Measurements from ENCODE around the gene DTNB. TPM values are rescaled to one million over a fixed set of nuclear protein-coding genes. Genes with fewer than 3 reads are reported as not detected.

The DTNB gene
- total and polyA plus RNA-seq, 10 of the 15 experiments (the other 5 are each of a cell fraction or from before 2014, with no cell fraction given), result 4.5 to 30.6 (median 11.9) TPM

DNA sequence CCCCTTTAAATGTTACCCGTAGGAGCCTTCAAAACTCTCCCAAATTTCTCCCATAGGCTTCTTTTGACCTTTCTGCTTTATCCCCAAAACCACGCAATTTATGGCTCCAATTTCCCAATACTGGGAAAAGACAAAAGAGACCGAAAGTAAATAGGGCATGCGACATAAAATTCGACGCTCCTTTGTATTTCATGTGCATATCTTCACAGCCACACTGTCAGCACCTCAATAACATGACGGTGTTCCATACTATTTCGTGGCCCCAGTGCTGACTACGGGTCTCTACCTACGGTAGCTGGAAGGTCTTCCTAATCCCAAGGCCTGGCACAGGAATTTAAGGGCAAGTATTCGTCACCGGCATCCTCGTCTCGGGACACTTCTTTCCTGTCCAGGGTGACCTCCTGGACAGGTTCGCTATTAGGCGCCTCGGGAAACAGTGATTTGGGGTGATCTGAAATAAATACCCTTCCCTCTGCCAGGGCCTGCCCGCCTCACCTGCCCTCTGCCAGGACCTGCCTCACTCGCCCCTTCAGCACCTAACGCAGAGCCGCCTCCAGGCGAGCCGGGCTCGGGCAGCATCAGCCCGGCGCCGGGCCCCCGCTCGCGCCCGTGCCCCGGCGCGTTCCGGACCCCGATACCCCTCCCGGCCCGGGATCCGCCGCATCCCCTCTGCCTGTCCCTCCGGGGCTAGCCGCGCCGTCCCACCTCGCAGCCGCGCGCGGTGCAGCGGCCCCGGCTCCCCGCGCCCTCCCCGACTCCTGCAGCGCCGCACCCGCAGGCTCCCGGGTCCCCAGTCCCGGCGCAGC, 680 bp downstream of the DTNB start:
- in situ Hi-C loops (cut with MboI), result no loop called here
- no peaks in the 10 kb centered on the region for H3K36me3 ChIP-seq (ENCODE audit: control insufficient read depth in 2 of 2, insufficient read depth in 2 of 2, low read length in 1 of 2)
- peak overlapping the region; percentile 85 for H3K4me3 ChIP-seq
- POLR2A ChIA-PET, result interaction anchor here (0.8 kb wide), 1 partner anchor 267 kb away, joined by 3 read pairs; no protein-coding TSS in a partner anchor
- DNase-seq (ENCODE audit: low read depth, low spot score) (no peak), ATAC-seq (peak; percentile 87), FAIRE-seq (no peak)
- 5% methylated on average over 18 of the region's 60 CpGs for WGBS (ENCODE audit: insufficient coverage, insufficient replicate concordance, low lambda C conversion rate, missing lambda C conversion rate)
- no peaks in the 10 kb centered on the region for H3K9me3 ChIP-seq (replicated peaks; ENCODE audit: control insufficient read depth, insufficient read depth, low read length)
- intact Hi-C loops (cut with micrococcal nuclease; ENCODE audit: unreplicated experiment), result no loop called here
- RAD21 ChIA-PET (ENCODE audit: unreplicated experiment), result interaction anchor here (1.0 to 1.7 kb wide), 3 partner anchors 58 to 698 kb away, joined by 3 to 4 read pairs (median 4); no protein-coding TSS in a partner anchor
- no peaks in the 10 kb centered on the region; the same call in none of the 2 replicates for H3K79me2 ChIP-seq (ENCODE audit: control insufficient read depth, insufficient read depth, low read length)
- H2AFZ ChIP-seq (ENCODE audit: control insufficient read depth, low read depth, low read length), result peak overlapping the region; percentile 87
- BruUV-seq (replicated peaks), result no TSS peak
- peaks cover 0 to 3% of the 10 kb centered on the region in 2 experiments; a peak in 1 of 4 replicates for H3K27me3 ChIP-seq (replicated peaks in 1 of 2; ENCODE audit: control insufficient read depth in 2 of 2, insufficient read depth in 2 of 2, low read length in 1 of 2)
- no peaks in the 10 kb centered on the region for H4K20me1 ChIP-seq (ENCODE audit: control insufficient read depth, insufficient read depth)
- SMC1A ChIA-PET (ENCODE audit: uncharacterized antibody, unreplicated experiment), result interaction anchor here (1.0 kb wide), 2 partner anchors 65 to 81 kb away, joined by 3 read pairs; no protein-coding TSS in a partner anchor
- H3K9ac ChIP-seq (ENCODE audit: control insufficient read depth, insufficient read depth, low read length), result peak overlapping the region; percentile 46
- peaks cover 10% of the 10 kb centered on the region for H3K4me1 ChIP-seq (ENCODE audit: control insufficient read depth, insufficient read depth, low read length)
- CTCF ChIA-PET, result interaction anchor here (1.0 to 1.9 kb wide), 4 partner anchors 9 to 507 kb away, joined by 3 to 7 read pairs (median 6); no protein-coding TSS in a partner anchor
- H3K27ac ChIP-seq (ENCODE audit: control insufficient read depth, insufficient read depth), result no peak overlapping the region
- peak overlapping the region; percentile 95 for H3K4me2 ChIP-seq (ENCODE audit: control insufficient read depth, insufficient read depth)
- peak; percentile 47; the same call in 1 of the 2 replicates for TF ChIP-seq NR2F1 (conservative IDR thresholded peaks at IDR 0.05)
- peak in 1 of 2 experiments; percentile 22; a peak in 1 of 4 replicates for TF ChIP-seq IKZF2 (IDR thresholded peaks at IDR 0.05)
- peak; percentile 8; the same call in 1 of the 2 replicates for TF ChIP-seq POLR2A (IDR thresholded peaks at IDR 0.05; ENCODE audit: low read depth, low read length)
- TF ChIP-seq ZSCAN29 (IDR thresholded peaks at IDR 0.05), result no peak
- 0 out of 2 replicates have a peak, but pooled peaks have one; percentile 51 for TF ChIP-seq RB1 (IDR thresholded peaks at IDR 0.05; ENCODE audit: borderline replicate concordance)
- no peak for TF ChIP-seq BCL11A (IDR thresholded peaks at IDR 0.05; ENCODE audit: low read depth, low read length)
- TF ChIP-seq ESRRA (IDR thresholded peaks at IDR 0.05; ENCODE audit: low read length), result no peak
- peak; percentile 62; the same call in 1 of the 2 replicates for TF ChIP-seq SIN3A (IDR thresholded peaks at IDR 0.05; ENCODE audit: low read depth, low read length)
- no peak for TF ChIP-seq FOXM1 (IDR thresholded peaks at IDR 0.05; ENCODE audit: low read depth, low read length)
- 0 out of 2 replicates have a peak, but pooled peaks have one; percentile 62 for TF ChIP-seq ZNF217 (IDR thresholded peaks at IDR 0.05)
- TF ChIP-seq IRF4 (IDR thresholded peaks at IDR 0.05; ENCODE audit: low read depth, low read length), result peak; percentile 36; the same call in 1 of the 2 replicates
- TF ChIP-seq FOXK2 (IDR thresholded peaks at IDR 0.05), result peak; percentile 47; the same call in 1 of the 2 replicates
- no peak for TF ChIP-seq MYC (IDR thresholded peaks at IDR 0.05; ENCODE audit: insufficient read depth, insufficient read length, insufficient replicate concordance, low read length, severe bottlenecking)
- TF ChIP-seq PAX5 (IDR thresholded peaks at IDR 0.05; ENCODE audit: borderline replicate concordance, low read depth, low read length), result peak; percentile 29; the same call in 1 of the 2 replicates
- TF ChIP-seq, protein P1, sequence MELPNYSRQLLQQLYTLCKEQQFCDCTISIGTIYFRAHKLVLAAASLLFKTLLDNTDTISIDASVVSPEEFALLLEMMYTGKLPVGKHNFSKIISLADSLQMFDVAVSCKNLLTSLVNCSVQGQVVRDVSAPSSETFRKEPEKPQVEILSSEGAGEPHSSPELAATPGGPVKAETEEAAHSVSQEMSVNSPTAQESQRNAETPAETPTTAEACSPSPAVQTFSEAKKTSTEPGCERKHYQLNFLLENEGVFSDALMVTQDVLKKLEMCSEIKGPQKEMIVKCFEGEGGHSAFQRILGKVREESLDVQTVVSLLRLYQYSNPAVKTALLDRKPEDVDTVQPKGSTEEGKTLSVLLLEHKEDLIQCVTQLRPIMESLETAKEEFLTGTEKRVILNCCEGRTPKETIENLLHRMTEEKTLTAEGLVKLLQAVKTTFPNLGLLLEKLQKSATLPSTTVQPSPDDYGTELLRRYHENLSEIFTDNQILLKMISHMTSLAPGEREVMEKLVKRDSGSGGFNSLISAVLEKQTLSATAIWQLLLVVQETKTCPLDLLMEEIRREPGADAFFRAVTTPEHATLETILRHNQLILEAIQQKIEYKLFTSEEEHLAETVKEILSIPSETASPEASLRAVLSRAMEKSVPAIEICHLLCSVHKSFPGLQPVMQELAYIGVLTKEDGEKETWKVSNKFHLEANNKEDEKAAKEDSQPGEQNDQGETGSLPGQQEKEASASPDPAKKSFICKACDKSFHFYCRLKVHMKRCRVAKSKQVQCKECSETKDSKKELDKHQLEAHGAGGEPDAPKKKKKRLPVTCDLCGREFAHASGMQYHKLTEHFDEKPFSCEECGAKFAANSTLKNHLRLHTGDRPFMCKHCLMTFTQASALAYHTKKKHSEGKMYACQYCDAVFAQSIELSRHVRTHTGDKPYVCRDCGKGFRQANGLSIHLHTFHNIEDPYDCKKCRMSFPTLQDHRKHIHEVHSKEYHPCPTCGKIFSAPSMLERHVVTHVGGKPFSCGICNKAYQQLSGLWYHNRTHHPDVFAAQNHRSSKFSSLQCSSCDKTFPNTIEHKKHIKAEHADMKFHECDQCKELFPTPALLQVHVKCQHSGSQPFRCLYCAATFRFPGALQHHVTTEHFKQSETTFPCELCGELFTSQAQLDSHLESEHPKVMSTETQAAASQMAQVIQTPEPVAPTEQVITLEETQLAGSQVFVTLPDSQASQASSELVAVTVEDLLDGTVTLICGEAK (IDR thresholded peaks at IDR 0.05; ENCODE audit: borderline replicate concordance), result peak; percentile 40; the same call in 1 of the 2 replicates
- no peak for TF ChIP-seq FOS (IDR thresholded peaks at IDR 0.05; ENCODE audit: borderline replicate concordance, extremely low read depth, insufficient read length)
- TF ChIP-seq RAD51 (IDR thresholded peaks at IDR 0.05), result peak; percentile 47; the same call in 1 of the 2 replicates
- TF ChIP-seq CHD1 (IDR thresholded peaks at IDR 0.05; ENCODE audit: low read depth, low read length), result no peak
- TF ChIP-seq, protein P2, sequence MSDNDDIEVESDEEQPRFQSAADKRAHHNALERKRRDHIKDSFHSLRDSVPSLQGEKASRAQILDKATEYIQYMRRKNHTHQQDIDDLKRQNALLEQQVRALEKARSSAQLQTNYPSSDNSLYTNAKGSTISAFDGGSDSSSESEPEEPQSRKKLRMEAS (IDR thresholded peaks at IDR 0.05; ENCODE audit: low read depth, low read length), result peak; percentile 59; the same call in 1 of the 2 replicates
- peak; percentile 62 for TF ChIP-seq IKZF1 (conservative IDR thresholded peaks at IDR 0.05)

Data from GM12878 (cell line).